ENCODE measurements around the gene HASPIN.

Gene HASPIN

GRCh38 chr17:3712811-3713463 lies 10.8 kb upstream of the HASPIN start:
- H3K9me3 Mint-ChIP-seq: no peaks in the 10 kb centered on the region
- no peak overlapping the region for H3K4me3 Mint-ChIP-seq
- no peak overlapping the region for H3K27ac Mint-ChIP-seq
- no peaks in the 10 kb centered on the region for H3K4me1 Mint-ChIP-seq
- H3K27me3 Mint-ChIP-seq (ENCODE audit: low read depth): no peaks in the 10 kb centered on the region
- TF ChIP-seq CTCF (IDR thresholded peaks at IDR 0.05; ENCODE audit: unreplicated experiment in 3 of 3): no peak
- H3K36me3 Mint-ChIP-seq (ENCODE audit: low read depth): peaks cover 43% of the 10 kb centered on the region

- Mint-ChIP-seq H3K36me3 (ENCODE audit: low read depth) (peaks cover 52% of the 10 kb centered on the region), H3K4me3 (no peak overlapping the region), H3K9me3 (no peaks in the 10 kb centered on the region), H3K27me3 (ENCODE audit: low read depth) (no peaks in the 10 kb centered on the region), H3K4me1 (no peaks in the 10 kb centered on the region), H3K27ac (no peak overlapping the region)
- TF ChIP-seq CTCF (IDR thresholded peaks at IDR 0.05; ENCODE audit: unreplicated experiment in 3 of 3): no peak
Observed at GRCh38 chr17:3715296-3715695, 8.4 kb upstream of the HASPIN start.

GRCh38 chr17:3718201-3718600 lies 5.5 kb upstream of the HASPIN start:
- no peaks in the 10 kb centered on the region for H3K9me3 Mint-ChIP-seq
- no peak for TF ChIP-seq CTCF (IDR thresholded peaks at IDR 0.05; ENCODE audit: unreplicated experiment in 3 of 3)
- no peaks in the 10 kb centered on the region for H3K27me3 Mint-ChIP-seq (ENCODE audit: low read depth)
- H3K4me1 Mint-ChIP-seq: peaks cover 10% of the 10 kb centered on the region
- peaks cover 43% of the 10 kb centered on the region for H3K36me3 Mint-ChIP-seq (ENCODE audit: low read depth)
- H3K27ac Mint-ChIP-seq: no peak overlapping the region
- no peak overlapping the region for H3K4me3 Mint-ChIP-seq

GRCh38 chr17:3719265-3719664 lies 4.4 kb upstream of the HASPIN start:
- Mint-ChIP-seq H3K9me3 (no peaks in the 10 kb centered on the region), H3K4me3 (no peak overlapping the region), H3K36me3 (ENCODE audit: low read depth) (peaks cover 42% of the 10 kb centered on the region), H3K4me1 (peaks cover 12% of the 10 kb centered on the region), H3K27ac (no peak overlapping the region), H3K27me3 (ENCODE audit: low read depth) (no peaks in the 10 kb centered on the region)
- no peak for TF ChIP-seq CTCF (IDR thresholded peaks at IDR 0.05; ENCODE audit: unreplicated experiment in 3 of 3)

DNA sequence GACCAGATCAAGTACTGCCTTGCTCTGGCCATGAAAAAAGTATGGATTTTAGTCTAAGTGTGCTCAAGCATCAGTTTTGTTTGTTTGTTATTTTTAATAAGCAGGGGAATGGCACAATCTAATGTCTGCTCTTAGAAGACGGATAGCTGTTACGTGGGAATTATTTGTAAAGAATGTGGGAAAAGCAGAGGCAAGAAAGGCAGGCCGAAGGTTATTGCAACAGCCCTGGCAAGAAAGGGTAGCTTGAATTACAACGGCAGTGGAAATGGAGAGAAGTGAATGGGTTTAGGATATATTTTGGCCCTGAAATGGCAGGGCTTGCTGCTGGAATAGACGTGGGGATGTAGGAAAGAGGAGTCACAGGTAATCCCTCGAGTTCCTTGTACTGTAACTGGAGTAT lies 987 bp upstream of the HASPIN start:
- Mint-ChIP-seq H3K4me1 (peaks cover 21% of the 10 kb centered on the region), H3K4me3 (peak overlapping the region; percentile 79 to 90 (median 87)), H3K9me3 (no peaks in the 10 kb centered on the region), H3K36me3 (ENCODE audit: low read depth) (peaks cover 23% of the 10 kb centered on the region), H3K27me3 (ENCODE audit: low read depth) (no peaks in the 10 kb centered on the region), H3K27ac (peak overlapping the region; percentile 53 to 84 (median 81))
- no peak for TF ChIP-seq CTCF (IDR thresholded peaks at IDR 0.05; ENCODE audit: unreplicated experiment in 3 of 3)

- peaks cover 21% of the 10 kb centered on the region for H3K4me1 Mint-ChIP-seq
- H3K4me3 Mint-ChIP-seq: peak overlapping the region; percentile 79 to 90 (median 87)
- no peaks in the 10 kb centered on the region for H3K27me3 Mint-ChIP-seq (ENCODE audit: low read depth)
Observed at GRCh38 chr17:3723188-3723555, 531 bp upstream of the HASPIN start.

More at GRCh38 chr17:3723188-3723555, 531 bp upstream of the HASPIN start:
- Mint-ChIP-seq H3K9me3 (no peaks in the 10 kb centered on the region), H3K36me3 (ENCODE audit: low read depth) (peaks cover 20% of the 10 kb centered on the region), H3K27ac (peak overlapping the region; percentile 53 to 84 (median 81))
- no peak for TF ChIP-seq CTCF (IDR thresholded peaks at IDR 0.05; ENCODE audit: unreplicated experiment in 3 of 3)

Data from nephron (organoid).